ENCODE measurements around the gene CUX1. TPM values are rescaled to one million over a fixed set of nuclear protein-coding genes. Genes with fewer than 3 reads are reported as not detected.
A peak's percentile ranks its signal among the peaks of the same experiment; 100 is the strongest.

The CUX1 gene
- total and polyA plus RNA-seq, 2 of the 13 experiments (the other 11 are each of a cell fraction or from before 2014, with no cell fraction given), result 13.7 to 14.9 TPM

- TF ChIP-seq GATAD1 (CRISPR knock-in tag; IDR thresholded peaks at IDR 0.05) (no peak), ZBTB25 (CRISPR knock-in tag; IDR thresholded peaks at IDR 0.05) (peak; percentile 76), RXRB (CRISPR knock-in tag; IDR thresholded peaks at IDR 0.05; ENCODE audit: borderline replicate concordance) (peak; percentile 44; the same call in 1 of the 2 replicates), ZNF281 (CRISPR knock-in tag; IDR thresholded peaks at IDR 0.05; ENCODE audit: borderline replicate concordance) (peak; percentile 59; the same call in 1 of the 2 replicates), RBM39 (IDR thresholded peaks at IDR 0.05; ENCODE audit: low read depth, low read length, poor library complexity, severe bottlenecking) (no peak), EED (CRISPR knock-in tag; IDR thresholded peaks at IDR 0.05) (no peak; the same call in 1 of the 2 replicates), TCF12 (IDR thresholded peaks at IDR 0.05) (no peak), TCF12 (CRISPR knock-in tag; IDR thresholded peaks at IDR 0.05) (no peak), NONO (IDR thresholded peaks at IDR 0.05) (no peak), NONO (CRISPR knock-in tag; conservative IDR thresholded peaks at IDR 0.05) (peak; percentile 88; the same call in 1 of the 2 replicates), TOE1 (CRISPR knock-in tag; IDR thresholded peaks at IDR 0.05) (no peak), PREB (CRISPR knock-in tag; IDR thresholded peaks at IDR 0.05) (no peak), RELA (CRISPR knock-in tag; IDR thresholded peaks at IDR 0.05) (no peak), ZNF235 (CRISPR knock-in tag; IDR thresholded peaks at IDR 0.05; ENCODE audit: borderline replicate concordance) (no peak), ZNF337 (CRISPR knock-in tag; IDR thresholded peaks at IDR 0.05; ENCODE audit: borderline replicate concordance, low read depth) (no peak), MBNL3 (CRISPR knock-in tag; conservative IDR thresholded peaks at IDR 0.05) (no peak), ARHGAP35 (CRISPR knock-in tag; IDR thresholded peaks at IDR 0.05; ENCODE audit: borderline replicate concordance) (no peak), ZNF263 (CRISPR knock-in tag; IDR thresholded peaks at IDR 0.05) (peak; percentile 47; the same call in 1 of the 2 replicates), TRAFD1 (CRISPR knock-in tag; IDR thresholded peaks at IDR 0.05; ENCODE audit: borderline replicate concordance) (no peak), ZNF770 (CRISPR knock-in tag; IDR thresholded peaks at IDR 0.05) (peak; percentile 83)
These were observed 39.3 kb downstream of the CUX1 start (continued) for GRCh38 chr7:101856473-101857357.
